NCI-H748 (cell line): Measurements from ENCODE around the gene EXOC3L1.

Source experiments
- DNase-seq: peaks from one replicate; lab custom pipeline; 2025; ENCODE audit not compliant: unreplicated experiment; lab: John Stamatoyannopoulos, UW

EXOC3L1 gene

DNA sequence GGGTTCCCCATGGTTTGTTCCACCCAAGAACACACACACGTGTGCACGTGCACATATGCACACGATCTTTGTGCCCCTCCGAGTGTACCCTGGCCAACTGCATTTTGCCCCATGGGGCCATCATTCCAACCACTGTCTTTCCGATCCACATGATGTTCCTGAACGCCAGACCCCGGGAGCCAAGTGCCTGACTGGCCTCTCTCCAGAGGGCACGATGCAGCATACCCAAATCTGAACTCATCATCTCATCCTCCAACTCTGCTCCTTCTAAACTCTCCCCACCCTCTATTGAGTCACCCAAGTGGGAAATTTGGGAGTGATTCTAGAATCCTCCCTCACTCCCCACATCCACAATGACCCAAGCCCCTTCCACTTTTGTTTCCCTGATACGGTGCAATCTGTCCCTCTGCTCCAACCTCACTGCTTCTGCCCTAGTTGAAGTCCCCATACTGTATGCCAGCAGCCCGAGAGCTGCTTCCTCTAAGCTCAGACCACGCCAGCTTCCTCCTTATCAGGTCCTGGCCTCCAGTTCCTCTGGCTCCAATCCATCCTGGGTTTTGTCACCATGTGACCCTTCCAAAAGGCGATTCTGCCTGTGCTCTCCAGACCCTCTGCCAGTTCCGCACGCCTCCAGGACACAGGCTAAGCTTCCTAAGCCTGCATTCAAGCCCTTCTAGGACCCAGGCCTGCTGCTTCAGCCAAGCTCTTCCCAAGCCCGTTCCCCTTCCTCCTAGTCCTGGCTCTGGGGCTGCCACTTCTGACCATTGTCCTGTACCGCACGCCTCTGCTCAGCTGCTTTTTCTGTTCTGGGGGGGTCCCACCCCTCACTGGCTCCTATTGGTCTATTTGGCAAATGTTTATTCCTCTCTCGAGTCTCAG is 26.9 kb upstream of the EXOC3L1 start:
- DNase-seq: no peak

GRCh38 chr16:67215706-67216105 is 25.8 kb upstream of the EXOC3L1 start:
- DNase-seq: no peak

GRCh38 chr16:67213197-67214019 is 23.5 kb upstream of the EXOC3L1 start:
- DNase-seq: no peak

DNA sequence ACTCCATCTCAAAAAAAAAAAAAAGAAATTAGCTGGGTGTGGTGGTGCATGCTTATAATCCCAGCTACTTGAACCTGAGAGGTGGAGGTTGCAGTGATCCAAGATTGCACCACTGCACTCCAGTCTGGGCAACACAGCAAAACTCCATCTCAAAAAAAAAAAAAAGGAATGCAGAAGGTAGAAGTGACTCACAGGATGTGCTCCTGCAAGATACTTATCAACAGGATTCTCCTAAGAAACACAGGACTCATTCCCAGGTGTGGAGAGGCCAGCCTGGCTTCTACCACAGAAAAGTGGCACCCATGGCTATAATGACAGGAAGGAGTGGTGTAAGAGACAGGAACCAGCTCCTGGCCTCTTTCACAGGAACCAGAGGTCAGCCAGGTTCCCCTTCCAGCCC is 22.8 kb upstream of the EXOC3L1 start:
- DNase-seq: no peak

- DNase-seq: no peak
These were observed 21.7 kb upstream of the EXOC3L1 start for GRCh38 chr16:67211674-67212073.

GRCh38 chr16:67210069-67210937 is 20.4 kb upstream of the EXOC3L1 start:
- no peak for DNase-seq

- no peak for DNase-seq
These were observed 19.6 kb upstream of the EXOC3L1 start for GRCh38 chr16:67209565-67209964.

DNA sequence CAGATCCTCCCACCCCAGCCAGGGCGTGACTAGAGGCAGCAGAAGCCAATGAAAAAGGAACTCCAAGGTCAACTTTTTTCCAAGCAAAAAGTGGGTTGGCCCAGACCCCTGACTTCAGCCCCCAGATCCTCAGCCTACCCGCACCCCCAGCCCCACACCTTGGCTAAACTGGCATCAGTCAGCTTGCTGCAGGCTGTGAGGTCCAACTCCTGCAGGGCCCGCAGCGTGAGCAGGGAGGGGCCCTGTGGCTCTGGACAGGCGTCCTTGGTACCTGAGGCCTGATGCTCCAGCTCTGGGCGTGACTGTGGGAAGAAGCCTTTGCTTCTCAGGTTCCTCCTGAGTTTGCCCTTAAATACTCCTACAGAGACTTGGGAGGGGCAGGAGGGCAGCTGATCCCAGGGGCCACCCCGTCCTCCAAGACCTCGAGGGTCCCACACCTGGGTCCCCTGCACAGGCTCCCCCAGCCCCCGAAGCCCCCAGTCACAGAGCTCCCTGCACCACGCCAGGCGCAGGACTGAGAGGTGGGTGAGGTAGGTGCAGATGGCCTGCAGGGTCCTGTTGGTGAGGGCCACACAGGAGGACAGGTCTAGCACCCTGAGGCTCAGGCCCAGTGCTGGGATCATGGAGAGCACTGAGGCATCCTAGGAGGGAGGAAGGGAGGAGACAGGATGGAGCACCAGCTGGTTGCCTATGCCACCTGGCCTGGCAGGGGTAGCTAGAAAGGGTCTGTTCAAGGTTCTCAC is 18.4 kb upstream of the EXOC3L1 start:
- no peak for DNase-seq

- DNase-seq: no peak
These were observed 17.5 kb upstream of the EXOC3L1 start for GRCh38 chr16:67207249-67208091.

DNA sequence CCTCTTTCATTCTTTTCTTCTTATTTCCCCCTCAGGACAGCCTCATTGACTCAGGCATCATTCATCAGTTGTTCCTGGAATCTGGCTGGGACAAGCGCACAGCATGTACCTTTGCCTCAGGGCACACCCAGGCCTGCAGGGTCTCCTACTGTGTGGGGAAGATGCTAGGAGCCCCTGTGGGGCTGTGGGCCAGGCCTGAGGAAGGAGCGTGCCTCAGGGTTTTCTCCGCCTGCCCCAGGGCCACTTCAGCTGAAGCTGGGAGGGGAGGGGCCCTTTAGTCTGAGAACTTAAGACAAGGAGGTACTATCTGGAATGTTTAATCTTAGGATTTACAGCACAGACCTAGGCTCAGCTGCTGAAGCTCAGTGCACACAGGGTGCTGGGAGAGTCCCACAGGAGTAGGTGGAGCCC is 16.9 kb upstream of the EXOC3L1 start:
- no peak for DNase-seq

GRCh38 chr16:67206129-67206837 is 16.3 kb upstream of the EXOC3L1 start:
- no peak for DNase-seq

DNA sequence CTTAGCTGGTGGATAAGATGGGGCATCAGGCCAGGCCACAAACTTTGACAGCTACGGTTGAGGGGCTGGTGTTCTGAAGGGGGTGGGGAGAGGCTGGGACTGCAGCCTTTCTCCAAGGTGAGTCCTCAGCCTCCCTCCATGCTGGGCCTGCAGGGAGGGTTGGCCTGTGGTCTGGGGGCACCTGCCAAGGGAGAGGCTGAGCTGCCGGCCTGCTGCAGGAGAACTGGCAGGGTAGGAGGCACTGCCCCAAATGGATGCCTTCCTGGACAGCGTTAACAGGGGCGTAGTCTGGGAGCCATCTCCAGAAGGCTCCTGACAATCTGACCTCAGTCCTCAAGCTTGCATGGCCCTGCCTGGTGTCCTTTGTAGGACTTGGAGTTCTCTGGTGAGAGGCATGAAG is 14.1 kb upstream of the EXOC3L1 start:
- no peak for DNase-seq

DNA sequence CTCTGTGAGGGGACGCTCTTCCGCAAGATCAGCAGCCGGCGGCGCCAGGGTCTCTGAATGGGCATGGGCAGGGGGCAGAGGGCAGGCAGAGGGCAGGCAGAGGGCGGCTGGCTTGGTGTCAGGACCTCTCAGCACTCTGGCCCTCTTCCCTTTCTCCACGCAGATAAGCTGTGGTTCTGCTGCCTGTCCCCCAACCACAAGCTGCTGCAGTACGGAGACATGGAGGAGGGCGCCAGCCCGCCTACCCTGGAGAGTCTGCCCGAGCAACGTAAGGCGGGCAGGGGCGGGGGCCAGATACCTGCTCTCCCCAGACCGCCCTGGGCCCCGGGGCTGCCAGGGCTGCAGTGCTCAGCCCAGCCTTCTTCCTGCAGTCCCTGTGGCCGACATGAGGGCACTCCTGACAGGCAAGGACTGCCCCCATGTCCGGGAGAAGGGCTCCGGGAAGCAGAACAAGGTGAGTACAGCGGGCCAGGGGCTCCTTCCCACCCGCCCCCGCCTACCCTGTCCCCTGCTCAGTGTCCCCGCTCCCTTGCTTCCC is 13.1 kb upstream of the EXOC3L1 start:
- no peak for DNase-seq

DNA sequence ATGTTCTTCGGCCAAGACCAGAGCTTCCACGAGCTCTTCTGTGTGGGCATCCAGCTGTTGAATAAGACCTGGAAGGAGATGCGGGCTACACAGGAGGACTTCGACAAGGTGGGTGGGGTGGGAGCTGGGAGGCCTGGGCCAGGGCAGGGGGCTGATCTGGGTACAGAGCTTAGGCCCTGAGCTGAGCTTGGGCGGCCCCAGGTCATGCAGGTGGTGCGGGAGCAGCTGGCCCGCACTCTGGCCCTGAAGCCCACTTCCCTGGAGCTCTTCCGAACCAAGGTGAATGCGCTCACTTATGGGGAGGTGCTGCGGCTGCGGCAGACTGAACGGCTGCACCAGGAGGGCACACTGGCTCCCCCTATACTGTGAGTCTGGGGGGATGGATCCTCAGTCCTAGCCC is 12.5 kb upstream of the EXOC3L1 start:
- DNase-seq: no peak

- no peak for DNase-seq
These were observed 11.7 kb upstream of the EXOC3L1 start for GRCh38 chr16:67201411-67202345.

- DNase-seq: no peak
These were observed 10.6 kb upstream of the EXOC3L1 start for GRCh38 chr16:67200491-67200890.

DNA sequence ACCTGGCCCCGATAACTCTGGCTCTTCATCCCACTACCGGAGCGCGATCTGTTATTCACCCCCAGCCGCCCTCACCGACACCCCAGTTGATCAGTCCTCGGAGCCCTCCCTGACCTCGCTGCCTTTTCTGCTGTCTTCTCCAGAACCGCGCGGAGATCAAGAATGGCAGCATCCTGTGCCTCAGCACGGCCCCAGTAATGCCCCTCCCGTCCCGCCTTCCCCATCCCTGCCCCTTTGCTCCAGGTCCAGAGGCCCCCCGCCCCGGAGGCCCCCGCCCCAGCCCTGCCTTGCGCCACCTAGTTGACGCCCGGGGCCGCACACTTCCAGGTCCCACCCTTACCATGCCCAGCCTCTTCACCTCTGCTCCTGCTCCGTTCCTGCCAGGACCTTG is 9.9 kb upstream of the EXOC3L1 start:
- DNase-seq: peak; percentile 24
